IPS DF 19.7 (cell line): ENCODE results near the gene ADAM23.

Experiments
- DNase-seq: peaks from one replicate; pipeline ENCODE4 v3.0.0-alpha.2; 2013; ENCODE audit warnings: low read depth, low spot score

Gene ADAM23

DNA sequence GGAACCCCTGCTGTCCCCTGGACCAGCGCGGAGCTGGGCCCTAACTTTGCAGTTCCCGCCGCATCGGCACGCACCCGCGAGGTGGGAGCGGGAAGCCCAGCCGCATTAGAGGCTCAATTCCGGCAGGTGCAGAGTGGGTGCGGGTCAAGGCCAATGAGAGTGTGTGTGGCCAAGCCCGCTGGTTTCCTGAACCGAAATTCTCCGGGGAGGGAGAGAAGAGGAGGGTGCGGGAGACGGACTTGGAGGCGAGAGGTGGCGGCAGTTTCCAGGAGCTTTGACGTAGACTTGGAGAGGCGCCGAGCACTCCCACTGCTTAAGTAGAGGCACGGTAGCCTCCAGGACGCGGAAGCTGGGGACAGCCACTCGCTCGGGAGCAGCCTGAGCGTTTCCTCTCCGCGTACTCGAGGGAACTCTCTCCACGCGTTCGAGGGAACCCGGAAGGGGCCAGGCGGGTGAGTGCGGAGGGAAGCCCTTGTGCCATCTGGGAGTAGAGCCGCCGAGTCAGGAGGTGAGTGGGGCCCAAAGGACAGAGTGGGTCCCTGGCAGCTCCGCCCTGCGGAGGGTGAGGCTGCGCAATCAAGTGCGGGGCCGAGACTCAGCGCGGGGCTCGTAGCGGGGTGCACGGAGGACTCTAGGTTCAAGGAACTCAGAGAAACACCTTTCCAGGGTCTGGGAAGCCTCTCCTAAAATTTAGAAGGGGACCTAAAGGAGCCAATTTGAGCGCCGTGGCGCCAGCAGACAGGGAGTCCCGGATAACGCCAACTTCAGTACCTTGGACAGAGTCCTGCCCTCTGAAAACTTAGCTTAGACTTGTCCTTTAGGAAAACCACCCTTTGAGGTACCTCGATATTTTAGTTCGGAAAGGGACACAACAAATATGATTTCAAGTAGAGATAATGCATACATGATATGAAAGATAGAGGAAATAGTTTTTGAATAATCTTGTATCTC, 199.0 kb downstream of the ADAM23 start, which contains the start of gene FAM237A:
TSS of gene FAM237A (plus strand) at position 413 of the 951 bp plus-strand sequence. CDS start 1,750 bp downstream, outside the sequence.
- DNase-seq, result peak; percentile 52

GRCh38 chr2:206647985-206648384, 204.7 kb downstream of the ADAM23 start:
- DNase-seq, result no peak

GRCh38 chr2:206657087-206657486, 213.8 kb downstream of the ADAM23 start:
- DNase-seq, result no peak

GRCh38 chr2:206665251-206665650, 221.9 kb downstream of the ADAM23 start:
- no peak for DNase-seq
